WTC11 (cell line): ENCODE results near the gene U2SURP. TPM values are rescaled to one million over a fixed set of nuclear protein-coding genes. Genes with fewer than 3 reads are reported as not detected.

Experiments used
- ATAC-seq: fragments of 200-7000 bp; cut with Tn5 transposase; 2 replicates; pipeline ENCODE4 v1.10.0; 2021; ENCODE audit warnings: mild to moderate bottlenecking, moderate library complexity
- CTCF ChIA-PET: fragments of 300-600 bp; sonication (Branson Sonifier 250); formaldehyde crosslinking; loops from one replicate; lab custom pipeline; 2021; ENCODE audit warnings: antibody characterized with exemption; lab: Charles Lee
- POLR2A ChIA-PET: fragments of 350-600 bp; sonication (Branson Sonifier 250); formaldehyde crosslinking; loops from one replicate; lab custom pipeline; 2021; ENCODE audit warnings: antibody characterized with exemption; lab: Charles Lee
- DNase-seq: peaks from one replicate; pipeline ENCODE4 v3.0.0; 2021; ENCODE audit warnings: low spot score
- H3K27ac Mint-ChIP-seq: 2 replicates; pipeline ENCODE4 v1.8.0; 2021; ENCODE audit warnings: mixed read lengths
- H3K27me3 Mint-ChIP-seq: 2 replicates; pipeline ENCODE4 v1.8.0; 2021; ENCODE audit warnings: low read depth, mild to moderate bottlenecking, moderate library complexity, mixed read lengths
- H3K36me3 Mint-ChIP-seq: 2 replicates; pipeline ENCODE4 v1.8.0; 2021; ENCODE audit warnings: mixed read lengths
- H3K4me1 Mint-ChIP-seq: 2 replicates; pipeline ENCODE4 v1.8.0; 2022; ENCODE audit warnings: mixed read lengths
- H3K4me3 Mint-ChIP-seq: 2 replicates; pipeline ENCODE4 v1.8.0; 2021; ENCODE audit warnings: mild to moderate bottlenecking, moderate library complexity, mixed read lengths
- H3K9me3 Mint-ChIP-seq: 2 replicates; pipeline ENCODE4 v1.8.0; 2021; ENCODE audit warnings: mixed read lengths
- AR ChIP-seq: fragments of 250-450 bp; sonication (Bioruptor Pico); IDR thresholded peaks from 2 replicates; pipeline ENCODE4 v1.9.0; 2021; ENCODE audit warnings: mild to moderate bottlenecking
- ATF3 ChIP-seq: sonication (generic); formaldehyde crosslinking; conservative IDR thresholded peaks from 2 replicates; pipeline ENCODE4 v1.8.1; 2022; ENCODE audit warnings: mild to moderate bottlenecking, missing genetic modification reagents
- CBFB ChIP-seq: sonication (generic); formaldehyde crosslinking; IDR thresholded peaks from 2 replicates; pipeline ENCODE4 v1.8.1; 2022; ENCODE audit warnings: mild to moderate bottlenecking, low read depth, missing genetic modification reagents
- E2F5 ChIP-seq: sonication (generic); formaldehyde crosslinking; IDR thresholded peaks from 2 replicates; pipeline ENCODE4 v1.8.1; 2022; ENCODE audit warnings: mild to moderate bottlenecking, moderate library complexity, missing genetic modification reagents
- ESRRA ChIP-seq: sonication (generic); formaldehyde crosslinking; IDR thresholded peaks from 2 replicates; pipeline ENCODE4 v1.8.1; 2022; ENCODE audit warnings: mild to moderate bottlenecking, missing genetic modification reagents, borderline replicate concordance
- GABPB1 ChIP-seq: sonication (generic); formaldehyde crosslinking; IDR thresholded peaks from 2 replicates; pipeline ENCODE4 v1.8.1; 2023; ENCODE audit warnings: mild to moderate bottlenecking, missing genetic modification reagents
- GRHL2 ChIP-seq: fragments of 250-450 bp; sonication (Bioruptor Pico); IDR thresholded peaks from 2 replicates; pipeline ENCODE4 v1.8.0; 2022; ENCODE audit warnings: mild to moderate bottlenecking, moderate library complexity; ENCODE audit not compliant: insufficient replicate concordance, severe bottlenecking
- GTF2I ChIP-seq: fragments of 250-450 bp; sonication (Bioruptor Pico); conservative IDR thresholded peaks from 2 replicates; pipeline ENCODE4 v1.4.0; 2021; ENCODE audit warnings: mild to moderate bottlenecking
- IRF1 ChIP-seq: sonication (generic); formaldehyde crosslinking; IDR thresholded peaks from 2 replicates; pipeline ENCODE4 v1.8.0; 2023; ENCODE audit warnings: missing genetic modification reagents
- IRF2 ChIP-seq: sonication (generic); formaldehyde crosslinking; IDR thresholded peaks from 2 replicates; pipeline ENCODE4 v1.8.0; 2022; ENCODE audit warnings: low read depth, missing genetic modification reagents, borderline replicate concordance
- KAT7 ChIP-seq: sonication (generic); formaldehyde crosslinking; IDR thresholded peaks from 2 replicates; pipeline ENCODE4 v1.8.1; 2023; ENCODE audit warnings: missing genetic modification reagents, mild to moderate bottlenecking, borderline replicate concordance
- NR1H2 ChIP-seq: sonication (generic); formaldehyde crosslinking; IDR thresholded peaks from 2 replicates; pipeline ENCODE4 v1.9.0; 2021; ENCODE audit warnings: mild to moderate bottlenecking, moderate library complexity, missing genetic modification reagents
- NR2C2 ChIP-seq: sonication (generic); formaldehyde crosslinking; IDR thresholded peaks from 2 replicates; pipeline ENCODE4 v1.8.0; 2022; ENCODE audit warnings: mild to moderate bottlenecking, missing genetic modification reagents
- PREB ChIP-seq: sonication (generic); formaldehyde crosslinking; IDR thresholded peaks from 2 replicates; pipeline ENCODE4 v1.8.1; 2022; ENCODE audit warnings: mild to moderate bottlenecking, missing genetic modification reagents, moderate library complexity, borderline replicate concordance
- RORB ChIP-seq: fragments of 250-450 bp; sonication (Bioruptor Pico); IDR thresholded peaks from 2 replicates; pipeline ENCODE4 v1.9.0; 2021; ENCODE audit warnings: mild to moderate bottlenecking
- SOX15 ChIP-seq: fragments of 250-450 bp; sonication (Bioruptor Pico); IDR thresholded peaks from 2 replicates; pipeline ENCODE4 v1.9.0; 2021; ENCODE audit warnings: mild to moderate bottlenecking
- SP1 ChIP-seq: sonication (generic); formaldehyde crosslinking; conservative IDR thresholded peaks from 2 replicates; pipeline ENCODE4 v1.8.1; 2022; ENCODE audit warnings: missing genetic modification reagents
- TCF7 ChIP-seq: sonication (generic); formaldehyde crosslinking; IDR thresholded peaks from 2 replicates; pipeline ENCODE4 v1.8.0; 2022; ENCODE audit warnings: mild to moderate bottlenecking, low read depth, missing genetic modification reagents, moderate library complexity
- TP53 ChIP-seq: sonication (generic); formaldehyde crosslinking; IDR thresholded peaks from 2 replicates; pipeline ENCODE4 v1.8.1; 2023; ENCODE audit warnings: mild to moderate bottlenecking, missing genetic modification reagents
- ZNF138 ChIP-seq: sonication (generic); formaldehyde crosslinking; conservative IDR thresholded peaks from 2 replicates; pipeline ENCODE4 v1.8.1; 2022; ENCODE audit warnings: mild to moderate bottlenecking, moderate library complexity, missing genetic modification reagents
- ZNF317 ChIP-seq: sonication (generic); formaldehyde crosslinking; IDR thresholded peaks from 2 replicates; pipeline ENCODE4 v1.8.1; 2023; ENCODE audit warnings: low read depth, mild to moderate bottlenecking, moderate library complexity, missing genetic modification reagents, borderline replicate concordance
- total RNA-seq: library from RNA; stranded (reverse); gene quantifications from 3 replicates; pipeline ENCODE4 v1.2.3, GENCODE V29; 2021

U2SURP gene
- total RNA-seq, 1 experiment from 2014 or later: 133 TPM

- ATAC-seq: no peak
- TF ChIP-seq ATF3 (CRISPR knock-in tag) (no peak), KAT7 (CRISPR knock-in tag) (no peak), IRF2 (no peak)
- TF ChIP-seq, all 79 proteins: peak for 0
- Mint-ChIP-seq H3K36me3 (peaks cover 9% of the 10 kb centered on the region), H3K27ac (no peak overlapping the region), H3K4me3 (no peak overlapping the region), H3K27me3 (no peaks in the 10 kb centered on the region), H3K9me3 (peaks cover 9% of the 10 kb centered on the region), H3K4me1 (peaks cover 5% of the 10 kb centered on the region)
- DNase-seq: no peak
- ChIA-PET POLR2A (no interaction called here), CTCF (no interaction called here)
Measured at GRCh38 chr3:143081844-143082778, 80.7 kb downstream of the U2SURP start.

GRCh38 chr3:143083781-143084180 lies 82.4 kb downstream of the U2SURP start:
- CTCF ChIA-PET: no interaction called here
- ATAC-seq: no peak
- Mint-ChIP-seq H3K27me3 (peaks cover 2% of the 10 kb centered on the region; the same call in 1 of the 2 replicates), H3K4me3 (no peak overlapping the region), H3K27ac (no peak overlapping the region), H3K36me3 (peaks cover 19% of the 10 kb centered on the region)
- POLR2A ChIA-PET: no interaction called here
- TF ChIP-seq SOX15 (CRISPR knock-in tag) (no peak), IRF1 (CRISPR knock-in tag) (no peak), ZNF317 (no peak), AR (CRISPR knock-in tag) (no peak), TP53 (CRISPR knock-in tag) (no peak)
- TF ChIP-seq, all 79 proteins: peak for 0
- peaks cover 18% of the 10 kb centered on the region for H3K9me3 Mint-ChIP-seq
- peaks cover 5% of the 10 kb centered on the region for H3K4me1 Mint-ChIP-seq
- no peak for DNase-seq

- no peak for DNase-seq
- ATAC-seq: no peak
- Mint-ChIP-seq H3K36me3 (peaks cover 20% of the 10 kb centered on the region), H3K4me3 (no peak overlapping the region), H3K4me1 (peaks cover 5% of the 10 kb centered on the region), H3K27ac (no peak overlapping the region), H3K9me3 (peaks cover 19% of the 10 kb centered on the region), H3K27me3 (peaks cover 2% of the 10 kb centered on the region; the same call in 1 of the 2 replicates)
- ChIA-PET CTCF (no interaction called here), POLR2A (no interaction called here)
- no peak for TF ChIP-seq GABPB1 (CRISPR knock-in tag)
- TF ChIP-seq NR2C2 (CRISPR knock-in tag): no peak
- TF ChIP-seq ZNF138 (CRISPR knock-in tag): no peak
- no peak for TF ChIP-seq GTF2I (CRISPR knock-in tag)
- TF ChIP-seq NR1H2: no peak
- no peak for TF ChIP-seq PREB
- no peak for TF ChIP-seq ESRRA
- TF ChIP-seq TCF7 (CRISPR knock-in tag): no peak
- no peak for TF ChIP-seq E2F5 (CRISPR knock-in tag)
- TF ChIP-seq SP1 (CRISPR knock-in tag): no peak
- no peak for TF ChIP-seq RORB (CRISPR knock-in tag)
- TF ChIP-seq GRHL2 (CRISPR knock-in tag): no peak
- no peak for TF ChIP-seq CBFB
Measured at GRCh38 chr3:143084856-143085731, 83.7 kb downstream of the U2SURP start.
